AG20443 (cell line): ENCODE results near the gene GPX1.

Source experiments
- DNase-seq: peaks from one replicate; pipeline ENCODE4 v3.0.0; 2012; ENCODE audit warnings: low spot score, mixed read lengths

GPX1 gene

DNA sequence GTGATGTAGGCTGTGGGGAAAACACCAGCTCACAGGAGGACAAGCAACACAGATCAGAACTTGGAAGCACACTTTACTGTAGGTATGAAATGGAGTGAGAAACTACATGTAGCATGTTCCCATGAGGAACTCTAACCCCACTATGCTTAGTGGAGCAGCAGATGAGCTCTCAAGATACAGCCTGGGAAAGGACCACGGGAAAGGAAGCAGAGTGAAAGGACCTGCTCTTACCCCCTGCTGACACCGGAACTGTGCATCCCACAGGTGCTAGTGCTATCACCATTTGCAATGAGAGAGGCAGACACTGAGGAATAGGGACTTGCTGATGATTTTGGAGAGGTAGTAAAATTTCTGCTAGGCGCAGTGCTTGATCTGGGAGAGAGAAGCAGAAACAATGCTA lies 46.9 kb downstream of the GPX1 start:
- no peak for DNase-seq

DNA sequence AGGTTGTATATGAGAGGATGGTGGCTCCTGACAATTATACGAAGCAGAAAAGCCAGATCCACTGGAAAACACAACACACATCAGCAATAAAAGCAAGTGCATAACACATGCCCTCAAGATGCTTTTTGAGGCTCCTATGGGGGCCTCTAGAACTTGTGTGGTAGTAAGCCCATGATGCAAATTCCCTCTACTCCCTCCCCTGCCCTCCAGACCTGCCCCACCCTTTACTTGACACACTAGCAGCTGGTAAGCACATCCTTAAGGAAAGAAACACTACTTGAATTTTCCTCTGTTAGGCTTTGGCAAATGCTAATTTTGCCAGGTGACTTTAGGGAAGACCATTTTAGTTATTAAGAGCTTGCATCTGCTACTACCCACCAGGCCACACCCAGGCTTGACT lies 47.5 kb downstream of the GPX1 start:
- DNase-seq: no peak
